ENCODE measurements around the gene CCDC27.

Gene CCDC27
- 0 to 0.06 (median 0) reads per million in 9 experiments for total RNA-seq

GRCh38 chr1:3752400-3752945 is at the start of gene CCDC27:
TSS of gene CCDC27 (plus strand) at chr1:3752450. CDS start at chr1:3752482, 32 bp downstream.
- Mint-ChIP-seq H3K9me3 (no peaks in the 10 kb centered on the region), H3K4me3 (no peak within 1 kb of the TSS), H3K36me3 (ENCODE audit: insufficient read depth) (no peaks in the 10 kb centered on the region), H3K27ac (peak within 1 kb of the TSS in 1 of 2 donors; percentile 12), H3K4me1 (ENCODE audit: low read depth in 2 of 2) (peaks cover 5 to 10% of the 10 kb centered on the region in 2 donors), H3K27me3 (peaks cover 4 to 43% of the 10 kb centered on the region in 2 donors)
- ATAC-seq (replicated peaks), result no peak
- DNase-seq, result no peak

GRCh38 chr1:3702528-3702927 is 49.7 kb upstream of the CCDC27 start:
- Mint-ChIP-seq H3K9me3 (no peaks in the 10 kb centered on the region), H3K4me3 (no peak overlapping the region), H3K27me3 (peaks cover 12 to 69% of the 10 kb centered on the region in 2 donors), H3K4me1 (ENCODE audit: low read depth in 2 of 2) (peaks cover 0 to 3% of the 10 kb centered on the region in 2 donors), H3K36me3 (ENCODE audit: insufficient read depth) (no peaks in the 10 kb centered on the region), H3K27ac (no peak overlapping the region)
- no peak for ATAC-seq (replicated peaks)
- no peak for DNase-seq

DNA sequence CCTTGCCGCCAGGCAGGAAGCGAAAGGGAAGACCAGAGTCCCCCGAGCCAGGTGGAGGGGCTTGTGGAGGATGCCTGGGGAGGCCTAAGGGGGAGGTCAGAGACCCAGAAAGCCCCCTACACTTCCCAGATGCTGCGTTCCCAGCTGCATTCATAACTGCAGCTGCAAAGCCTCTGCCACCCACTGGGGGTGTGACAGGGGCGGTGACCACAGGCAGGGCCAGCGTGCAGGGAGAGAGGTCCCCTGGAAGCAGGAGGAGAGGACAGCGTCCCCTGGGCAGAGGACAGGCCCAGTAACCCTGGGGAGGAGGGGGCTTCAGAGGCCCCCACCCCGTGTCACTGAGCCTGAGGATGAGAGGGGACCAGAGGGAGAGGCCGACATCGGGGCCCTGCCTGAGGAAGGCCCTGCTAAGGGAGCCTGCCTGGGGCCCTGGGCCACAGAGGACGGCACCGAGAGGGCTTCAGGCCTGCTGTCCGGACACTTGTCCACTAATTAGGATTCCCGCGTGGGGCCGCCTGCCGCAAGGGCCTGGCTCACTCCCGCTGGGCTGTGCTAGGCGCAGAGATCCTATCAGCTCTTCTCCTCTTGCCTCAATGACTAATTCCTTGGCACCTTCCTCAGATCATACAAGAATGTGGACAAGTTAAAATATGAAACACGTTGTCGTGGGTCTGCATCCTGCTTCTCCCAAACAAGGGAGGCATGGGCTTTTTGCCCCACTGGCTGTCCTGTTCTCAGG is 49.1 kb upstream of the CCDC27 start:
- no peaks in the 10 kb centered on the region for H3K36me3 Mint-ChIP-seq (ENCODE audit: insufficient read depth)
- no peak for ATAC-seq (replicated peaks)
- H3K27ac Mint-ChIP-seq, result no peak overlapping the region
- H3K4me1 Mint-ChIP-seq (ENCODE audit: low read depth in 2 of 2), result peaks cover 0 to 3% of the 10 kb centered on the region in 2 donors
- H3K27me3 Mint-ChIP-seq, result peaks cover 7 to 69% of the 10 kb centered on the region in 2 donors
- no peak overlapping the region for H3K4me3 Mint-ChIP-seq
- H3K9me3 Mint-ChIP-seq, result no peaks in the 10 kb centered on the region
- DNase-seq, result no peak

- Mint-ChIP-seq H3K9me3 (no peaks in the 10 kb centered on the region), H3K27me3 (peaks cover under 1 to 64% of the 10 kb centered on the region in 2 donors), H3K4me3 (no peak overlapping the region)
Observed at GRCh38 chr1:3703786-3704371, 48.4 kb upstream of the CCDC27 start.

GRCh38 chr1:3705341-3705950 is 46.8 kb upstream of the CCDC27 start:
- ATAC-seq (replicated peaks) (no peak), DNase-seq (no peak)
- no peak overlapping the region for H3K27ac Mint-ChIP-seq
- H3K9me3 Mint-ChIP-seq, result no peaks in the 10 kb centered on the region
- H3K4me3 Mint-ChIP-seq, result no peak overlapping the region
- H3K4me1 Mint-ChIP-seq (ENCODE audit: low read depth in 2 of 2), result peaks cover 0 to 3% of the 10 kb centered on the region in 2 donors
- H3K27me3 Mint-ChIP-seq, result peaks cover under 1 to 58% of the 10 kb centered on the region in 2 donors
- H3K36me3 Mint-ChIP-seq (ENCODE audit: insufficient read depth), result no peaks in the 10 kb centered on the region

More at GRCh38 chr1:3703786-3704371, 48.4 kb upstream of the CCDC27 start:
- DNase-seq, result no peak
- peaks cover 0 to 3% of the 10 kb centered on the region in 2 donors for H3K4me1 Mint-ChIP-seq (ENCODE audit: low read depth in 2 of 2)
- no peaks in the 10 kb centered on the region for H3K36me3 Mint-ChIP-seq (ENCODE audit: insufficient read depth)
- no peak for ATAC-seq (replicated peaks)
- H3K27ac Mint-ChIP-seq, result no peak overlapping the region

DNA sequence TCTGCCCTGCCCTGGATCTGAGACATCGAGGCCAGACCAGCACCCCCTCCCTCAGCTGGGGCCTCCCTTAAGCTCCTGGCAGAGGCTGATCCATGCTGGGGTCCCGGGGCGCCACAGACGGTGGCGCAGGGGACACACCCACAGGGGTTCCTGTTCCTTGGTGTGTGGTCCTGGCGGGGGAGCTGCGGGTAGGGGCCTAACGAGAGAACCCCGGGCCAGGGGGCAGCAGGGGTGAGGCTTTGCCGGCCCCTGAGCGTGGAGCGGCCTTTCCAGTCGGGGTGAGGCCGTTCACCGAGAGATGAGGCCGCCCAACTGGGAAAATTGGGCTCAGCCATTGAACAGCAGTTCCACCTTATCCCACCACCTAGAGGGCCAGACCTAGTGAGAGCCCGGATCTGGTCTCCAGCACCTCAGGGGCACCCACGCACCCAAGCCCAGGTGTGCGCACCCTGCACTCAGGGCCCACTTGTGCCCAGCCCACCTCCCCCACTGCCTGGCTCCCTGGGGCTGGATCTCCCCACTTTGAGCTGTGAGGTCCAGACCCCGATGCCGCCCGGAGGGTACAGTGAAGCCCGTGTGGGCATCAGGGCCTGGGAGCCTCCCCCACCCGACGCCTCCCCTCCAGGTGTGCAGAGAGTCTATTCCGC is 45.5 kb upstream of the CCDC27 start:
- Mint-ChIP-seq H3K4me1 (ENCODE audit: low read depth in 2 of 2) (peaks cover 0 to 3% of the 10 kb centered on the region in 2 donors), H3K27ac (no peak overlapping the region), H3K36me3 (ENCODE audit: insufficient read depth) (no peaks in the 10 kb centered on the region), H3K27me3 (peaks cover 5 to 61% of the 10 kb centered on the region in 2 donors), H3K4me3 (no peak overlapping the region), H3K9me3 (no peaks in the 10 kb centered on the region)
- DNase-seq (no peak), ATAC-seq (replicated peaks) (no peak)

- Mint-ChIP-seq H3K4me1 (ENCODE audit: low read depth in 2 of 2) (peaks cover 0 to 3% of the 10 kb centered on the region in 2 donors), H3K27me3 (peaks cover 5 to 67% of the 10 kb centered on the region in 2 donors), H3K36me3 (ENCODE audit: insufficient read depth) (no peaks in the 10 kb centered on the region), H3K27ac (no peak overlapping the region), H3K4me3 (no peak overlapping the region), H3K9me3 (no peaks in the 10 kb centered on the region)
- DNase-seq (no peak), ATAC-seq (replicated peaks) (no peak)
Observed at GRCh38 chr1:3707298-3707938, 44.8 kb upstream of the CCDC27 start.

GRCh38 chr1:3707939-3708328 is 44.3 kb upstream of the CCDC27 start:
- Mint-ChIP-seq H3K27ac (no peak overlapping the region), H3K27me3 (peaks cover 5 to 70% of the 10 kb centered on the region in 2 donors), H3K36me3 (ENCODE audit: insufficient read depth) (no peaks in the 10 kb centered on the region), H3K9me3 (no peaks in the 10 kb centered on the region), H3K4me1 (ENCODE audit: low read depth in 2 of 2) (peaks cover 0 to 3% of the 10 kb centered on the region in 2 donors), H3K4me3 (no peak overlapping the region)
- ATAC-seq (replicated peaks) (no peak), DNase-seq (no peak)

DNA sequence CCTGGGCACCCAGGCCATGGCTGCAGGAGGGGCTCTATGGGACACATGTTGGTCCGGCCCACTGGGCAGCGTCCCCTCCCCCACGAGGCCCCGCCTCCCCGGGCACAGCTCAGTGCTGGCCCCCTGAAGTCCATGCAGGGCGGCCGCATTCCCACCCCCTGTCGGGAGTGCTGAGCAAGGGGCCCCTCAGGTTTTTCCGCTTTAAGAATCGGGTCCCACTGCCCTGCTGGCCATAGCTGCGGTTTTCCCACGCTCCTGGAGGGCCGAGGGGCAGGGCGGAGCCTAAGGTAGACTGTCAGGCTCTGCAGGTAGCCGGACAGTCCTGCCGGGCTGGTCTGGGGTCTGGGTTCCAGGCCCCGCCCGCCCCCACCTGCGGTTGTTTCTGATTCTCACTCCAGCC is 43.5 kb upstream of the CCDC27 start:
- no peak for DNase-seq
- Mint-ChIP-seq H3K27me3 (peaks cover 5 to 70% of the 10 kb centered on the region in 2 donors), H3K4me1 (ENCODE audit: low read depth in 2 of 2) (peaks cover 0 to 3% of the 10 kb centered on the region in 2 donors), H3K27ac (no peak overlapping the region), H3K36me3 (ENCODE audit: insufficient read depth) (no peaks in the 10 kb centered on the region), H3K9me3 (no peaks in the 10 kb centered on the region), H3K4me3 (no peak overlapping the region)
- no peak for ATAC-seq (replicated peaks)

DNA sequence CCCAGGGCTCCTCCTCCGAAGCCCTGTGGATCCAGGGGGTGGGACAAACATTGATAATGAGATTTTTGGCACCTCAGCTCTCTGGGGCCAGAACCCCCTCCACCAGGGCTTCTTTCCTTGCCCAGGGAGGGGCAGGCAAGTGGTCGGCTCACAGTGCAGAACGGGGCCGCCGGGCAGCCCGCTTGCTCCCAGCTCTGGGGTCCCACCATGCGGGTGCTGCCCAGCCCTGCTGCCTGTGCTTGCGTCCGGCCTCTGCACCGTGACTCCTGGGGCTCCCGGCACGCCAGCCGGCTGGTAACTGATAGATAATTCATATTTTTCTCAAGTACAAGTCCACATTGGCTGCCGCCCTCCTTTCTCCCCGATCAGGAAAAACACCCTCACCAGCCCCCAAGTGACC is 42.0 kb upstream of the CCDC27 start:
- no peaks in the 10 kb centered on the region for H3K4me1 Mint-ChIP-seq (ENCODE audit: low read depth in 2 of 2)
- no peaks in the 10 kb centered on the region for H3K36me3 Mint-ChIP-seq (ENCODE audit: insufficient read depth)
- no peak for DNase-seq
- H3K27ac Mint-ChIP-seq, result no peak overlapping the region
- H3K9me3 Mint-ChIP-seq, result no peaks in the 10 kb centered on the region
- H3K4me3 Mint-ChIP-seq, result no peak overlapping the region
- no peak for ATAC-seq (replicated peaks)
- H3K27me3 Mint-ChIP-seq, result peaks cover 5 to 56% of the 10 kb centered on the region in 2 donors

DNA sequence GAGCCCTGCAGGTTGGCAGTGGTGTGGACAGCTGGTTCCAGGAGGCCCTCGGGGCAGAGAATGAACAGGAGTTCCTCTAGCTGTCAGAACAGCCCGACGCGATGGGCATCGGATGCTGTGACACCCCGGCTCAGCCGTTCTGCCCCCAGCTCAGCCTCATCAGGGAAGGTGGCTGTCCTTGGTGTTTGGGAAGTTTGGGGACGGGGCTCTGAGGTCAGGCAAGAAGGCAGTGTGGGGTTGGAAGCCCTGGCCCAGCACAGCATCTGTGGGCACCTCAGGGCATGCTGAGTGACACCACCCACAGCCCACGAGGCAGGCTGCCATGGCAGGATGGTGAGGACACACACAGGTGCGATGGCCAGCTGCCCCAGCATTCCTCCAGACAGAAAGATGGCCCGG is 40.9 kb upstream of the CCDC27 start:
- Mint-ChIP-seq H3K4me1 (ENCODE audit: low read depth in 2 of 2) (no peaks in the 10 kb centered on the region), H3K27me3 (peaks cover 5 to 63% of the 10 kb centered on the region in 2 donors), H3K4me3 (no peak overlapping the region), H3K9me3 (no peaks in the 10 kb centered on the region), H3K36me3 (ENCODE audit: insufficient read depth) (no peaks in the 10 kb centered on the region), H3K27ac (no peak overlapping the region)
- no peak for DNase-seq
- no peak for ATAC-seq (replicated peaks)

- Mint-ChIP-seq H3K36me3 (ENCODE audit: insufficient read depth) (no peaks in the 10 kb centered on the region), H3K4me3 (no peak overlapping the region), H3K4me1 (ENCODE audit: low read depth in 2 of 2) (no peaks in the 10 kb centered on the region), H3K27me3 (peaks cover 5 to 63% of the 10 kb centered on the region in 2 donors), H3K27ac (no peak overlapping the region), H3K9me3 (no peaks in the 10 kb centered on the region)
- no peak for ATAC-seq (replicated peaks)
- no peak for DNase-seq
Observed at GRCh38 chr1:3711780-3712451, 40.3 kb upstream of the CCDC27 start.
